Tibial nerve (tissue), 4 donors: ENCODE measurements around the gene ZSCAN22.

Experiments used
- CTCF ChIP-seq, 5 experiments: fragments of 200-600 bp in 3 of 5; fragments of 450-650 bp in 2 of 5; sonication (generic) in 3 of 5; IDR thresholded peaks; one replicate each; pipeline ENCODE4 v1.5.1; 2016 to 2019; ENCODE audit warnings: antibody characterized with exemption in 5 of 5, mild to moderate bottlenecking in 3 of 5, moderate library complexity in 2 of 5
- EP300 ChIP-seq, 2 donors: sonication (generic); formaldehyde crosslinking; IDR thresholded peaks; one replicate each; pipeline ENCODE4 v1.6.1; 2017; ENCODE audit warnings: antibody characterized with exemption in 2 of 2, mild to moderate bottlenecking in 1 of 2

GRCh38 chr19:58325311-58326022 lies 1.3 kb upstream of the ZSCAN22 start:
- TF ChIP-seq CTCF (IDR thresholded peaks at IDR 0.05) = no peak
- TF ChIP-seq EP300 (IDR thresholded peaks at IDR 0.05) = no peak
